K562 (cell line): Measurements from ENCODE around the gene CDH12.

Experiments
- CBFA2T2 ChIP-seq: fragments of 450-650 bp; conservative IDR thresholded peaks from 2 replicates; pipeline ENCODE4 v1.6.1; 2017; ENCODE audit warnings: mild to moderate bottlenecking
- CBFB ChIP-seq: sonication (generic); formaldehyde crosslinking; IDR thresholded peaks from 2 replicates; pipeline ENCODE4 v1.4.0; 2020; ENCODE audit warnings: mild to moderate bottlenecking, missing genetic modification reagents
- KAT2B ChIP-seq: IDR thresholded peaks from one replicate; pipeline ENCODE4 v1.6.1; 2012; ENCODE audit warnings: low read depth, mild to moderate bottlenecking, control low read depth, inconsistent platforms, low read length, moderate library complexity
- NFE2L1 ChIP-seq: fragments of 450-650 bp; IDR thresholded peaks from 2 replicates; pipeline ENCODE4 v1.6.1; 2016; ENCODE audit warnings: missing genetic modification characterization, low read depth, mild to moderate bottlenecking, missing compliant biosample characterization, moderate library complexity, borderline replicate concordance
- NR1H2 ChIP-seq: sonication (generic); formaldehyde crosslinking; IDR thresholded peaks from 2 replicates; pipeline ENCODE4 v1.4.0; 2020; ENCODE audit warnings: mild to moderate bottlenecking, missing genetic modification reagents
- SOX6 ChIP-seq: fragments of 450-650 bp; IDR thresholded peaks from 2 replicates; pipeline ENCODE4 v1.6.1; 2014; ENCODE audit warnings: mild to moderate bottlenecking
- ZC3H11A ChIP-seq: IDR thresholded peaks from 2 replicates; pipeline ENCODE4 v1.6.1; 2012; ENCODE audit warnings: low read depth, low read length, improper control_type of control experiment
- ZNF121 ChIP-seq: sonication (generic); formaldehyde crosslinking; conservative IDR thresholded peaks from 2 replicates; pipeline ENCODE4 v1.8.0; 2022; ENCODE audit warnings: missing genetic modification reagents
- TF ChIP-seq, protein P1 (sequence below): fragments of 250-450 bp; sonication (Bioruptor Pico); IDR thresholded peaks from 2 replicates; pipeline ENCODE4 v1.5.0; 2021; ENCODE audit warnings: mild to moderate bottlenecking, borderline replicate concordance
- TF ChIP-seq, protein P2 (sequence below): fragments of 150-350 bp; IDR thresholded peaks from 2 replicates; pipeline ENCODE4 v1.6.1; 2014; ENCODE audit warnings: low read depth, mild to moderate bottlenecking, low read length, borderline replicate concordance
- TF ChIP-seq, protein P3 (sequence below): fragments of 450-650 bp; formaldehyde crosslinking; IDR thresholded peaks from 2 replicates; pipeline ENCODE4 v1.4.0; 2022; ENCODE audit warnings: missing genetic modification characterization
- TF ChIP-seq, protein P4 (sequence below), 2 experiments: fragments of 450-650 bp; formaldehyde crosslinking in 1 of 2; IDR thresholded peaks; 2 replicates each; pipeline versions ENCODE4 v1.4.0 to v1.6.1; 2014 to 2020; ENCODE audit warnings: mild to moderate bottlenecking in 2 of 2, borderline replicate concordance in 1 of 2, low read depth in 1 of 2
- TF ChIP-seq, protein P5 (sequence below): fragments of 250-450 bp; sonication (Bioruptor Pico); IDR thresholded peaks from 2 replicates; pipeline ENCODE4 v1.4.0; 2020; ENCODE audit warnings: mild to moderate bottlenecking

DNA sequence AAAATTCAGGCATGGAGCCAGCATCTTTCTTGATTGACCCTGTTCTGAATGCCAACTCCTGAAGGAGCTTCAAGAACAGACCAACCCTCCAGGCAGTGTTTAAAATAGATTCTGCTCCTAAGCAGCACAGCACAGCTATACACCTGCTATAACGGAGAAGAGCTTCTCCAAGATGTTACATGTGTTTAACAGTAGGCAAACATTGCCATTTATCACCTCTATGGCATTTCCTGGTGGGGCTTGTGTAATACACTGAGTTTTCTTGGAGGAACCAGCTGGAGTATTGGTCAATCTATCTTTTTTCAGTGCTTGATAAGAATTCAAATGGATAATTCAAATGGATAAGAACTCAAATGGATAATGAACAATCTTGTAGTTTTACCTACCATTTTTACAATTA is 615.1 kb downstream of the CDH12 start:
- TF ChIP-seq, protein P1, sequence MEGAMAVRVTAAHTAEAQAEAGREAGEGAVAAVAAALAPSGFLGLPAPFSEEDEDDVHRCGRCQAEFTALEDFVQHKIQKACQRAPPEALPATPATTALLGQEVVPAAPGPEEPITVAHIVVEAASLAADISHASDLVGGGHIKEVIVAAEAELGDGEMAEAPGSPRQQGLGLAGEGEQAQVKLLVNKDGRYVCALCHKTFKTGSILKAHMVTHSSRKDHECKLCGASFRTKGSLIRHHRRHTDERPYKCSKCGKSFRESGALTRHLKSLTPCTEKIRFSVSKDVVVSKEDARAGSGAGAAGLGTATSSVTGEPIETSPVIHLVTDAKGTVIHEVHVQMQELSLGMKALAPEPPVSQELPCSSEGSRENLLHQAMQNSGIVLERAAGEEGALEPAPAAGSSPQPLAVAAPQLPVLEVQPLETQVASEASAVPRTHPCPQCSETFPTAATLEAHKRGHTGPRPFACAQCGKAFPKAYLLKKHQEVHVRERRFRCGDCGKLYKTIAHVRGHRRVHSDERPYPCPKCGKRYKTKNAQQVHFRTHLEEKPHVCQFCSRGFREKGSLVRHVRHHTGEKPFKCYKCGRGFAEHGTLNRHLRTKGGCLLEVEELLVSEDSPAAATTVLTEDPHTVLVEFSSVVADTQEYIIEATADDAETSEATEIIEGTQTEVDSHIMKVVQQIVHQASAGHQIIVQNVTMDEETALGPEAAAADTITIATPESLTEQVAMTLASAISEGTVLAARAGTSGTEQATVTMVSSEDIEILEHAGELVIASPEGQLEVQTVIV (CRISPR knock-in tag), result no peak
- TF ChIP-seq, protein P2, sequence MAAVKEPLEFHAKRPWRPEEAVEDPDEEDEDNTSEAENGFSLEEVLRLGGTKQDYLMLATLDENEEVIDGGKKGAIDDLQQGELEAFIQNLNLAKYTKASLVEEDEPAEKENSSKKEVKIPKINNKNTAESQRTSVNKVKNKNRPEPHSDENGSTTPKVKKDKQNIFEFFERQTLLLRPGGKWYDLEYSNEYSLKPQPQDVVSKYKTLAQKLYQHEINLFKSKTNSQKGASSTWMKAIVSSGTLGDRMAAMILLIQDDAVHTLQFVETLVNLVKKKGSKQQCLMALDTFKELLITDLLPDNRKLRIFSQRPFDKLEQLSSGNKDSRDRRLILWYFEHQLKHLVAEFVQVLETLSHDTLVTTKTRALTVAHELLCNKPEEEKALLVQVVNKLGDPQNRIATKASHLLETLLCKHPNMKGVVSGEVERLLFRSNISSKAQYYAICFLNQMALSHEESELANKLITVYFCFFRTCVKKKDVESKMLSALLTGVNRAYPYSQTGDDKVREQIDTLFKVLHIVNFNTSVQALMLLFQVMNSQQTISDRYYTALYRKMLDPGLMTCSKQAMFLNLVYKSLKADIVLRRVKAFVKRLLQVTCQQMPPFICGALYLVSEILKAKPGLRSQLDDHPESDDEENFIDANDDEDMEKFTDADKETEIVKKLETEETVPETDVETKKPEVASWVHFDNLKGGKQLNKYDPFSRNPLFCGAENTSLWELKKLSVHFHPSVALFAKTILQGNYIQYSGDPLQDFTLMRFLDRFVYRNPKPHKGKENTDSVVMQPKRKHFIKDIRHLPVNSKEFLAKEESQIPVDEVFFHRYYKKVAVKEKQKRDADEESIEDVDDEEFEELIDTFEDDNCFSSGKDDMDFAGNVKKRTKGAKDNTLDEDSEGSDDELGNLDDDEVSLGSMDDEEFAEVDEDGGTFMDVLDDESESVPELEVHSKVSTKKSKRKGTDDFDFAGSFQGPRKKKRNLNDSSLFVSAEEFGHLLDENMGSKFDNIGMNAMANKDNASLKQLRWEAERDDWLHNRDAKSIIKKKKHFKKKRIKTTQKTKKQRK, result no peak
- TF ChIP-seq KAT2B (no peak), NR1H2 (CRISPR knock-in tag) (no peak), ZNF121 (CRISPR knock-in tag) (no peak), CBFB (CRISPR knock-in tag) (no peak), CBFA2T2 (no peak), NFE2L1 (tag) (no peak), ZC3H11A (no peak), SOX6 (no peak)
- TF ChIP-seq, protein P3, sequence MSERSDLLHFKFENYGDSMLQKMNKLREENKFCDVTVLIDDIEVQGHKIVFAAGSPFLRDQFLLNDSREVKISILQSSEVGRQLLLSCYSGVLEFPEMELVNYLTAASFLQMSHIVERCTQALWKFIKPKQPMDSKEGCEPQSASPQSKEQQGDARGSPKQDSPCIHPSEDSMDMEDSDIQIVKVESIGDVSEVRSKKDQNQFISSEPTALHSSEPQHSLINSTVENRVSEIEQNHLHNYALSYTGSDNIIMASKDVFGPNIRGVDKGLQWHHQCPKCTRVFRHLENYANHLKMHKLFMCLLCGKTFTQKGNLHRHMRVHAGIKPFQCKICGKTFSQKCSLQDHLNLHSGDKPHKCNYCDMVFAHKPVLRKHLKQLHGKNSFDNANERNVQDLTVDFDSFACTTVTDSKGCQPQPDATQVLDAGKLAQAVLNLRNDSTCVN (CRISPR knock-in tag), result no peak
- TF ChIP-seq, protein P4, sequence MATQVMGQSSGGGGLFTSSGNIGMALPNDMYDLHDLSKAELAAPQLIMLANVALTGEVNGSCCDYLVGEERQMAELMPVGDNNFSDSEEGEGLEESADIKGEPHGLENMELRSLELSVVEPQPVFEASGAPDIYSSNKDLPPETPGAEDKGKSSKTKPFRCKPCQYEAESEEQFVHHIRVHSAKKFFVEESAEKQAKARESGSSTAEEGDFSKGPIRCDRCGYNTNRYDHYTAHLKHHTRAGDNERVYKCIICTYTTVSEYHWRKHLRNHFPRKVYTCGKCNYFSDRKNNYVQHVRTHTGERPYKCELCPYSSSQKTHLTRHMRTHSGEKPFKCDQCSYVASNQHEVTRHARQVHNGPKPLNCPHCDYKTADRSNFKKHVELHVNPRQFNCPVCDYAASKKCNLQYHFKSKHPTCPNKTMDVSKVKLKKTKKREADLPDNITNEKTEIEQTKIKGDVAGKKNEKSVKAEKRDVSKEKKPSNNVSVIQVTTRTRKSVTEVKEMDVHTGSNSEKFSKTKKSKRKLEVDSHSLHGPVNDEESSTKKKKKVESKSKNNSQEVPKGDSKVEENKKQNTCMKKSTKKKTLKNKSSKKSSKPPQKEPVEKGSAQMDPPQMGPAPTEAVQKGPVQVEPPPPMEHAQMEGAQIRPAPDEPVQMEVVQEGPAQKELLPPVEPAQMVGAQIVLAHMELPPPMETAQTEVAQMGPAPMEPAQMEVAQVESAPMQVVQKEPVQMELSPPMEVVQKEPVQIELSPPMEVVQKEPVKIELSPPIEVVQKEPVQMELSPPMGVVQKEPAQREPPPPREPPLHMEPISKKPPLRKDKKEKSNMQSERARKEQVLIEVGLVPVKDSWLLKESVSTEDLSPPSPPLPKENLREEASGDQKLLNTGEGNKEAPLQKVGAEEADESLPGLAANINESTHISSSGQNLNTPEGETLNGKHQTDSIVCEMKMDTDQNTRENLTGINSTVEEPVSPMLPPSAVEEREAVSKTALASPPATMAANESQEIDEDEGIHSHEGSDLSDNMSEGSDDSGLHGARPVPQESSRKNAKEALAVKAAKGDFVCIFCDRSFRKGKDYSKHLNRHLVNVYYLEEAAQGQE (IDR thresholded peaks at IDR 0.05; ENCODE audit: borderline replicate concordance), result no peak
- TF ChIP-seq, protein P4 (CRISPR knock-in tag; IDR thresholded peaks at IDR 0.05; ENCODE audit: low read depth), result no peak
- TF ChIP-seq, protein P5, sequence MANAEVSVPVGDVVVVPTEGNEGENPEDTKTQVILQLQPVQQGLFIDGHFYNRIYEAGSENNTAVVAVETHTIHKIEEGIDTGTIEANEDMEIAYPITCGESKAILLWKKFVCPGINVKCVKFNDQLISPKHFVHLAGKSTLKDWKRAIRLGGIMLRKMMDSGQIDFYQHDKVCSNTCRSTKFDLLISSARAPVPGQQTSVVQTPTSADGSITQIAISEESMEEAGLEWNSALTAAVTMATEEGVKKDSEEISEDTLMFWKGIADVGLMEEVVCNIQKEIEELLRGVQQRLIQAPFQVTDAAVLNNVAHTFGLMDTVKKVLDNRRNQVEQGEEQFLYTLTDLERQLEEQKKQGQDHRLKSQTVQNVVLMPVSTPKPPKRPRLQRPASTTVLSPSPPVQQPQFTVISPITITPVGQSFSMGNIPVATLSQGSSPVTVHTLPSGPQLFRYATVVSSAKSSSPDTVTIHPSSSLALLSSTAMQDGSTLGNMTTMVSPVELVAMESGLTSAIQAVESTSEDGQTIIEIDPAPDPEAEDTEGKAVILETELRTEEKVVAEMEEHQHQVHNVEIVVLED (CRISPR knock-in tag), result no peak
